Hepatocyte (in vitro differentiated cells): ENCODE measurements around the gene FILIP1L. TPM values are rescaled to one million over a fixed set of nuclear protein-coding genes. Genes with fewer than 3 reads are reported as not detected.
A peak's percentile ranks its signal among the peaks of the same experiment; 100 is the strongest.

ENCODE experiments used
- DNase-seq: peaks from one replicate; pipeline ENCODE4 v3.0.0-alpha.2; 2016; ENCODE audit warnings: low spot score
- H2AFZ ChIP-seq: fragments of 200-600 bp; sonication (generic); 2 replicates; pipeline ENCODE4 v1.6.0; 2016; ENCODE audit warnings: antibody characterized with exemption, mild to moderate bottlenecking
- H3K27ac ChIP-seq: fragments of 200-600 bp; sonication (generic); 2 replicates; pipeline ENCODE4 v1.5.1; 2016; ENCODE audit warnings: mild to moderate bottlenecking
- H3K27me3 ChIP-seq: fragments of 200-600 bp; sonication (generic); 2 replicates; pipeline ENCODE4 v1.6.1; 2016
- H3K36me3 ChIP-seq: fragments of 200-600 bp; sonication (generic); replicated peaks from 2 replicates; pipeline ENCODE4 v1.5.1; 2016; ENCODE audit warnings: low read depth; ENCODE audit not compliant: insufficient read depth
- H3K4me1 ChIP-seq: fragments of 200-600 bp; sonication (generic); 2 replicates; pipeline ENCODE4 v1.5.1; 2016; ENCODE audit warnings: mild to moderate bottlenecking, moderate library complexity; ENCODE audit not compliant: insufficient read depth
- H3K4me2 ChIP-seq: fragments of 200-600 bp; sonication (generic); 2 replicates; pipeline ENCODE4 v1.6.0; 2016
- H3K4me3 ChIP-seq: fragments of 200-600 bp; sonication (generic); 2 replicates; pipeline ENCODE4 v1.5.1; 2016; ENCODE audit warnings: mild to moderate bottlenecking
- H3K79me2 ChIP-seq: fragments of 200-600 bp; sonication (generic); 2 replicates; pipeline ENCODE4 v1.6.0; 2017; ENCODE audit warnings: mild to moderate bottlenecking
- H3K9me2 ChIP-seq: fragments of 200-600 bp; sonication (generic); replicated peaks from 2 replicates; pipeline ENCODE4 v1.6.0; 2017; ENCODE audit warnings: mild to moderate bottlenecking; ENCODE audit not compliant: insufficient read depth
- H3K9me3 ChIP-seq: fragments of 200-600 bp; sonication (generic); 2 replicates; pipeline ENCODE4 v1.5.1; 2016; ENCODE audit warnings: low read depth, mild to moderate bottlenecking
- H4K20me1 ChIP-seq: fragments of 200-600 bp; sonication (generic); 2 replicates; pipeline ENCODE4 v1.6.0; 2016; ENCODE audit warnings: mild to moderate bottlenecking; ENCODE audit not compliant: insufficient read depth, poor library complexity, severe bottlenecking
- CTCF ChIP-seq: fragments of 200-600 bp; sonication (generic); IDR thresholded peaks from 2 replicates; pipeline ENCODE4 v1.5.1; 2016; ENCODE audit warnings: antibody characterized with exemption, mild to moderate bottlenecking; ENCODE audit not compliant: poor library complexity
- EZH2 ChIP-seq: fragments of 200-600 bp; sonication (generic); IDR thresholded peaks from 2 replicates; pipeline ENCODE4 v1.6.1; 2016; ENCODE audit warnings: antibody characterized with exemption, mild to moderate bottlenecking, borderline replicate concordance
- EZH2phosphoT487 ChIP-seq: fragments of 200-600 bp; sonication (generic); IDR thresholded peaks from one replicate; pipeline ENCODE4 v1.6.1; 2018; ENCODE audit warnings: antibody characterized with exemption, mild to moderate bottlenecking, low read depth, moderate library complexity; ENCODE audit not compliant: unreplicated experiment, severe bottlenecking
- WGBS: methylation state at CpG from one replicate; pipeline ENCODE4 v1.1.6; 2016; ENCODE audit warnings: low lambda C conversion rate; ENCODE audit errors: missing lambda C conversion rate; 5-methylcytosine and 5-hydroxymethylcytosine counted together
- polyA plus RNA-seq: library from polyadenylated mRNA; unstranded; fragments of >200 nt; fragmentation: Nextera tagmentation; extraction: Ambion mirVana; gene quantifications from 2 replicates; pipeline ENCODE4 v1.2.1, GENCODE V29; 2016
- total RNA-seq: library from RNA; depleted of rRNA; stranded (reverse); fragments of >200 nt; gene quantifications from 2 replicates; pipeline ENCODE4 v1.2.3, GENCODE V29; 2014

The FILIP1L gene
- total and polyA plus RNA-seq, 2 experiments from 2014 or later, result 48.2 to 49.4 TPM

- WGBS, result 77% methylated on average over 2 of the region's 2 CpGs
- Histone ChIP-seq H3K4me3 (no peak overlapping the region), H2AFZ (no peak overlapping the region), H3K27ac (peak overlapping the region; percentile 37), H3K9me3 (peaks cover 6% of the 10 kb centered on the region), H3K79me2 (no peaks in the 10 kb centered on the region), H3K36me3 (no peaks in the 10 kb centered on the region), H3K4me1 (peaks cover 22% of the 10 kb centered on the region), H3K4me2 (peak overlapping the region; percentile 1), H3K27me3 (no peaks in the 10 kb centered on the region), H4K20me1 (no peaks in the 10 kb centered on the region), H3K9me2 (no peaks in the 10 kb centered on the region)
- DNase-seq, result no peak
- TF ChIP-seq EZH2 (no peak), EZH2phosphoT487 (no peak), CTCF (no peak)
Measured at GRCh38 chr3:100158918-100159330, 44.6 kb upstream of the FILIP1L start.

- Histone ChIP-seq H2AFZ (no peak overlapping the region), H3K79me2 (no peaks in the 10 kb centered on the region), H3K27ac (no peak overlapping the region), H4K20me1 (no peaks in the 10 kb centered on the region), H3K4me1 (peaks cover 19% of the 10 kb centered on the region), H3K27me3 (no peaks in the 10 kb centered on the region), H3K4me2 (no peak overlapping the region), H3K9me2 (no peaks in the 10 kb centered on the region), H3K9me3 (peaks cover 6% of the 10 kb centered on the region), H3K36me3 (no peaks in the 10 kb centered on the region), H3K4me3 (no peak overlapping the region)
- DNase-seq, result no peak
- 76% methylated on average over 2 of the region's 2 CpGs for WGBS
- TF ChIP-seq EZH2phosphoT487 (no peak), EZH2 (no peak), CTCF (no peak)
Measured at GRCh38 chr3:100157685-100158084, 43.4 kb upstream of the FILIP1L start.

- Histone ChIP-seq H3K79me2 (no peaks in the 10 kb centered on the region), H3K4me1 (peaks cover 19% of the 10 kb centered on the region), H4K20me1 (no peaks in the 10 kb centered on the region), H3K9me2 (no peaks in the 10 kb centered on the region), H3K9me3 (peaks cover 6% of the 10 kb centered on the region), H3K4me2 (no peak overlapping the region), H3K27ac (no peak overlapping the region), H3K36me3 (no peaks in the 10 kb centered on the region), H3K27me3 (no peaks in the 10 kb centered on the region), H2AFZ (no peak overlapping the region), H3K4me3 (no peak overlapping the region)
- TF ChIP-seq EZH2phosphoT487, result no peak
- TF ChIP-seq CTCF, result no peak
- no peak for TF ChIP-seq EZH2
- no peak for DNase-seq
Measured at GRCh38 chr3:100155590-100155989, 41.3 kb upstream of the FILIP1L start.

- Histone ChIP-seq H3K36me3 (no peaks in the 10 kb centered on the region), H3K27ac (no peak overlapping the region), H2AFZ (no peak overlapping the region), H3K27me3 (no peaks in the 10 kb centered on the region), H3K79me2 (no peaks in the 10 kb centered on the region), H4K20me1 (no peaks in the 10 kb centered on the region), H3K9me2 (no peaks in the 10 kb centered on the region), H3K4me2 (no peak overlapping the region), H3K4me3 (no peak overlapping the region), H3K9me3 (peaks cover 6% of the 10 kb centered on the region), H3K4me1 (peaks cover 17% of the 10 kb centered on the region)
- TF ChIP-seq EZH2phosphoT487 (no peak), CTCF (no peak), EZH2 (no peak)
- no peak for DNase-seq
Measured at GRCh38 chr3:100155128-100155527, 40.8 kb upstream of the FILIP1L start.
